Measurements from ENCODE around the gene PLAC9. TPM values are rescaled to one million over a fixed set of nuclear protein-coding genes. Genes with fewer than 3 reads are reported as not detected.

PLAC9 gene
- polyA plus RNA-seq, 6 donors from 2014 or later = not detected

DNA sequence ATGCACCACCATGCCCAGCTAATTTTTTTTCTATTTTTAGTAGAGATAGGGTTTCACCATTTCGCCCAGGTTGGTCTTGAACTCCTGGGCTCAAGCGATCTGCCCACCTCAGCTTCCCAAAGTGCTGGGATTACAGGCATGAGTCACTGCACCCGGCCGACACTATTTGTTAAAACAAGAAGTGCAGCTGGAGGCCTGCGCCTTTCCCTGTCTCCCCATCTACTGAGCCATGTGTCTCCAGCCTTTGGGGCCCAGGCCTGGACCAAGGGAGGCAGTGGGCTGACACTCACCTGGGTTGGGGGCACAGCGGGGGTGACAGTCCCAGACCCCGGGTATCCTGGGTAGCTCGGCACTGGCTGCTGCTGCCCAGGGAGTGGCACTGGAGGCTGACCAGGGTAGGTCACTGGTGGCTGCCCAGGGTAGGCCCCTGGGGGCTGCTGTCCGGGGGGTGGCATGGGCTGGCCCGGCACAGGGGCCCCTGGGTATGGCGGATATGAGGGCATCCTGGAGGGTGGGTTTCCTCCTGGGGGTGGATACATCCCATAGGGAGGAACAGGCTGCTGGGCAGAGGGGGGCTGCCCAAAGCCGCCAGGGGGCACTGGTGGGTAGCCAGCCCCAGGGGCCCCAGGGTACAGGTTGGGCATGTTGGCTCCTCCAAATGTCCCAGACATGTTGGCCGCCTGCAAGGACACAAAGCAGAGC is 36.3 kb downstream of the PLAC9 start:
- peaks cover 0 to 15% (median 15%) of the 10 kb centered on the region in 3 donors for H3K4me1 Mint-ChIP-seq
- H3K9me3 Mint-ChIP-seq = no peaks in the 10 kb centered on the region
- peak overlapping the region in 1 of 6 donors; percentile 47 for H3K27ac Mint-ChIP-seq
- H3K36me3 Mint-ChIP-seq = peaks cover 0 to 25% of the 10 kb centered on the region in 2 donors
- DNase-seq = no peak
- no peaks in the 10 kb centered on the region for H3K27me3 Mint-ChIP-seq
- peak in 1 of 2 donors; percentile 11 for ATAC-seq (ENCODE audit: low read depth in 2 of 2)
- no peak overlapping the region for H3K4me3 Mint-ChIP-seq

- DNase-seq (no peak), ATAC-seq (ENCODE audit: low read depth in 2 of 2) (no peak)
- Mint-ChIP-seq H3K4me3 (no peak overlapping the region), H3K9me3 (no peaks in the 10 kb centered on the region), H3K4me1 (peaks cover 0 to 15% (median 15%) of the 10 kb centered on the region in 3 donors), H3K27me3 (no peaks in the 10 kb centered on the region), H3K36me3 (peaks cover 0 to 19% of the 10 kb centered on the region in 2 donors), H3K27ac (peak overlapping the region in 4 of 6 donors; percentile 11 to 76 (median 40))
Measured at GRCh38 chr10:80170026-80170425, 37.5 kb downstream of the PLAC9 start.

GRCh38 chr10:80170641-80171040 is 38.1 kb downstream of the PLAC9 start:
- H3K36me3 Mint-ChIP-seq = peaks cover 0 to 19% of the 10 kb centered on the region in 2 donors
- no peaks in the 10 kb centered on the region for H3K27me3 Mint-ChIP-seq
- ATAC-seq (ENCODE audit: low read depth in 2 of 2) (no peak), DNase-seq (no peak)
- peaks cover 0 to 15% (median 15%) of the 10 kb centered on the region in 3 donors for H3K4me1 Mint-ChIP-seq
- no peak overlapping the region for H3K4me3 Mint-ChIP-seq
- peak overlapping the region in 3 of 6 donors; percentile 12 to 44 (median 30) for H3K27ac Mint-ChIP-seq
- no peaks in the 10 kb centered on the region for H3K9me3 Mint-ChIP-seq

GRCh38 chr10:80171248-80171660 is 38.7 kb downstream of the PLAC9 start:
- H3K36me3 Mint-ChIP-seq = peaks cover 0 to 13% of the 10 kb centered on the region in 2 donors
- ATAC-seq (ENCODE audit: low read depth in 2 of 2) = no peak
- H3K27me3 Mint-ChIP-seq = no peaks in the 10 kb centered on the region
- H3K27ac Mint-ChIP-seq = peak overlapping the region in 1 of 6 donors; percentile 30
- no peaks in the 10 kb centered on the region for H3K9me3 Mint-ChIP-seq
- H3K4me3 Mint-ChIP-seq = no peak overlapping the region
- H3K4me1 Mint-ChIP-seq = peaks cover 0 to 10% (median 9%) of the 10 kb centered on the region in 3 donors
- DNase-seq = no peak

- DNase-seq (no peak), ATAC-seq (ENCODE audit: low read depth in 2 of 2) (no peak)
- Mint-ChIP-seq H3K27me3 (no peaks in the 10 kb centered on the region), H3K36me3 (peaks cover 0 to 9% of the 10 kb centered on the region in 2 donors), H3K4me1 (peaks cover 11 to 25% (median 19%) of the 10 kb centered on the region in 3 donors), H3K27ac (peak overlapping the region in 2 of 6 donors; percentile 49 to 70), H3K4me3 (no peak overlapping the region), H3K9me3 (no peaks in the 10 kb centered on the region)
Measured at GRCh38 chr10:80172896-80173295, 40.4 kb downstream of the PLAC9 start.

DNA sequence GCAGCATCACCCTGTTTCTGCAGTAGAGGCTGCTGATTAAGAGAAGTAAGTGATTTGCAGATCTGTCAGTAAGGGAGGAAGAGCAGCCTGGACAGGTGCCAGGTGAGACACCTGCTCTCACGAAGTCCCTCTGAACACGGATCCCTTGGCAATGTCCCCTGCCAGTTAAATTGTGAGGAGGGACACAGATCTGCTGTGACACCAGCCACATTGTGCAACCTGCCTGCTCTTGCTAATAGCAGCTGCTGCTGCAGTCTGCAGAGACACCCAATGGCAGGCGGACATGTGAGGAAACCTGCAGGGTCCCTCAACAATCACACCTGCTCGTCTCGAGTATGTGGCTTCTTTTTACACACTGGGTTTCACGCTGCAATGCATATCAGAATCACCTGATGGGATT is 40.9 kb downstream of the PLAC9 start:
- no peaks in the 10 kb centered on the region for H3K27me3 Mint-ChIP-seq
- peaks cover 15 to 31% (median 24%) of the 10 kb centered on the region in 3 donors for H3K4me1 Mint-ChIP-seq
- H3K4me3 Mint-ChIP-seq = no peak overlapping the region
- no peak for DNase-seq
- H3K9me3 Mint-ChIP-seq = no peaks in the 10 kb centered on the region
- peaks cover 0 to 9% of the 10 kb centered on the region in 2 donors for H3K36me3 Mint-ChIP-seq
- peak overlapping the region in 3 of 6 donors; percentile 12 to 70 (median 49) for H3K27ac Mint-ChIP-seq
- ATAC-seq (ENCODE audit: low read depth in 2 of 2) = no peak

GRCh38 chr10:80174641-80175395 is 42.3 kb downstream of the PLAC9 start:
- H3K4me1 Mint-ChIP-seq = peaks cover 28 to 43% (median 31%) of the 10 kb centered on the region in 3 donors
- DNase-seq = no peak
- no peaks in the 10 kb centered on the region for H3K9me3 Mint-ChIP-seq
- H3K27ac Mint-ChIP-seq = peak overlapping the region in 1 of 6 donors; percentile 4
- peaks cover 0 to 3% of the 10 kb centered on the region in 2 donors for H3K36me3 Mint-ChIP-seq
- no peak overlapping the region for H3K4me3 Mint-ChIP-seq
- ATAC-seq (ENCODE audit: low read depth in 2 of 2) = no peak
- H3K27me3 Mint-ChIP-seq = no peaks in the 10 kb centered on the region

DNA sequence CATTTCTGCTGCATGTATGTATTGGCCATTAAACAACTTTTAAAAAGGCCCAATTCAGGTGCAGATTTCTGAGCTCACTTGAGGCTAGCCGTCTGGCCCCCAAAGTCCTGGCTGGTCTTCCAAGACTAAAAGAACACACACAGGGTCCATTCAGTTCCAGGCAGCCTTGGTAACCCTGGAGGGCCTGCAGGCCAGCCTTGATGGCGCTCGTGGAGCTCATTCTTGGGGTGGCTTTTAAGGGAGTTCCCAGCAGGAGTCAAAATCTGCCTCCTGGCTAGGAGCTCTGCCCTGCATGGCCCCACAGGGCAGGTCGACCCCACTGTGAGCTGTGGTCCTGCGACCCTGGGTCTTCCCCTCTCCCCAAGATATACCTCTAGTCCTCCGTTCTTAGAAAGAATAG is 44.0 kb downstream of the PLAC9 start:
- Mint-ChIP-seq H3K27me3 (no peaks in the 10 kb centered on the region), H3K36me3 (no peaks in the 10 kb centered on the region), H3K9me3 (no peaks in the 10 kb centered on the region), H3K4me3 (no peak overlapping the region), H3K27ac (peak overlapping the region in 2 of 6 donors; percentile 63 to 85), H3K4me1 (peaks cover 29 to 36% (median 31%) of the 10 kb centered on the region in 3 donors)
- no peak for DNase-seq
- ATAC-seq (ENCODE audit: low read depth in 2 of 2) = no peak

GRCh38 chr10:80177781-80178636 is 45.5 kb downstream of the PLAC9 start:
- Mint-ChIP-seq H3K27ac (peak overlapping the region in 2 of 6 donors; percentile 73 to 90), H3K4me1 (peaks cover 36 to 45% (median 40%) of the 10 kb centered on the region in 3 donors), H3K4me3 (peak overlapping the region in 1 of 8 donors; percentile 60), H3K9me3 (no peaks in the 10 kb centered on the region), H3K27me3 (no peaks in the 10 kb centered on the region), H3K36me3 (no peaks in the 10 kb centered on the region)
- ATAC-seq (ENCODE audit: low read depth in 2 of 2) = no peak
- no peak for DNase-seq

- H3K9me3 Mint-ChIP-seq = peaks cover 0 to 3% (median 0%) of the 10 kb centered on the region in 7 donors
- H3K4me1 Mint-ChIP-seq = peaks cover 59 to 78% (median 68%) of the 10 kb centered on the region in 3 donors
- ATAC-seq (ENCODE audit: low read depth in 2 of 2) = no peak
- no peaks in the 10 kb centered on the region for H3K27me3 Mint-ChIP-seq
- H3K36me3 Mint-ChIP-seq = peaks cover 0 to 7% of the 10 kb centered on the region in 2 donors
- H3K27ac Mint-ChIP-seq = peak overlapping the region in 1 of 6 donors; percentile 88
- peak overlapping the region in 1 of 8 donors; percentile 25 for H3K4me3 Mint-ChIP-seq
- DNase-seq = no peak
Measured at GRCh38 chr10:80182986-80183385, 50.5 kb downstream of the PLAC9 start.

DNA sequence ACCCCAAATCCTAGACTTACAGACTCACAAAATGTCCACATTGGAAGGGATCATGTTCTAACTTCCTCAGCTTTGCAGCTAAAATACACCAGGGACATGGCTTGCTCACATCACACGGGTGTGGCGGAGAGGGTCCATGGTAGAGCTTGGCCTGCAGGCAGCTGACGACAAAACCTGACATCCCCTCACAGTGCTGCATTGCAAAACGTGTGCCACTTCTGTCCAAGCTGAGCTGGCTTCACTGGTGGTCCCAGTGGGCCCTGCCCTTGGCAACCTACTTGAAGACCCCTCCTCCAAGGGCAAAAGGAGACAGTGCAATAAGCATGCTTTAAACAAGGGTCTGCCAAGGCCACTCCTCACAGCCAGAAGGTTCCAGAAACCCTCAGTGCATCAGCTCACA is 50.9 kb downstream of the PLAC9 start:
- H3K36me3 Mint-ChIP-seq = peaks cover 0 to 7% of the 10 kb centered on the region in 2 donors
- no peaks in the 10 kb centered on the region for H3K27me3 Mint-ChIP-seq
- H3K27ac Mint-ChIP-seq = peak overlapping the region in 1 of 6 donors; percentile 88
- H3K4me1 Mint-ChIP-seq = peaks cover 61 to 78% (median 66%) of the 10 kb centered on the region in 3 donors
- no peak for ATAC-seq (ENCODE audit: low read depth in 2 of 2)
- peaks cover 0 to 3% (median 0%) of the 10 kb centered on the region in 7 donors for H3K9me3 Mint-ChIP-seq
- no peak overlapping the region for H3K4me3 Mint-ChIP-seq
- DNase-seq = no peak

DNA sequence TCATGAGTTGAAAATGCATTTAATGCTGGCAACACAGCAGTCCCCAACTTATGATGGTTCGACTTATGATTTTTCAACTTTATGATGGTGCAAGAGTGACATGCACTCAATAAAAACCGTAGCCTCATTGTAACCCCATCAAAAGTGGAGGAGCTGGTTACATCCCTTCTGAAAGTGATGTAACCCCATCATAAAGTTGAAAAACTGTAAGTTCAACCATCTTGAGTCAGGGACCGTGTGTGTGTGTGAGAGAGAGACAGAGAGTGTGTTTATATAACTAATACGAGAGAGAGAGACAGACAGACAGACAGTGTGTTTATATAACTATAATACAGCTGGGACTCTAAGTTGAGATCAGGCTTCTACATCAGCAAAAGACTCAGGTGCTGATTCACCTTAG is 51.8 kb downstream of the PLAC9 start:
- peak overlapping the region in 3 of 6 donors; percentile 11 to 61 (median 58) for H3K27ac Mint-ChIP-seq
- peaks cover 0 to 7% of the 10 kb centered on the region in 2 donors for H3K36me3 Mint-ChIP-seq
- no peaks in the 10 kb centered on the region for H3K27me3 Mint-ChIP-seq
- ATAC-seq (ENCODE audit: low read depth in 2 of 2) (no peak), DNase-seq (no peak)
- no peak overlapping the region for H3K4me3 Mint-ChIP-seq
- H3K9me3 Mint-ChIP-seq = peaks cover 0 to 3% (median 0%) of the 10 kb centered on the region in 7 donors
- peaks cover 61 to 78% (median 68%) of the 10 kb centered on the region in 3 donors for H3K4me1 Mint-ChIP-seq
